GM10248 (cell line): Measurements from ENCODE around the gene USP47.

Experiments used
- CTCF ChIA-PET: fragments of 300-600 bp; sonication (Branson Sonifier 250); formaldehyde crosslinking; extraction: SDS; loops from one replicate; lab custom pipeline; 2021; ENCODE audit warnings: antibody characterized with exemption; lab: Yijun Ruan, JAX
- POLR2A ChIA-PET: fragments of 350-650 bp; sonication (Branson Sonifier 250); formaldehyde crosslinking; extraction: SDS; loops from one replicate; lab custom pipeline; 2020; ENCODE audit warnings: antibody characterized with exemption; lab: Yijun Ruan, JAX
- DNase-seq: peaks from one replicate; pipeline ENCODE4 v3.0.0; 2012; ENCODE audit errors: extremely low spot score
- TF ChIP-seq, protein P1 (sequence below): IDR thresholded peaks from 2 replicates; pipeline ENCODE4 v1.5.1; 2012; ENCODE audit warnings: mild to moderate bottlenecking, low read depth; ENCODE audit errors: extremely low read depth, missing control alignments, control extremely low read depth

Gene USP47

DNA sequence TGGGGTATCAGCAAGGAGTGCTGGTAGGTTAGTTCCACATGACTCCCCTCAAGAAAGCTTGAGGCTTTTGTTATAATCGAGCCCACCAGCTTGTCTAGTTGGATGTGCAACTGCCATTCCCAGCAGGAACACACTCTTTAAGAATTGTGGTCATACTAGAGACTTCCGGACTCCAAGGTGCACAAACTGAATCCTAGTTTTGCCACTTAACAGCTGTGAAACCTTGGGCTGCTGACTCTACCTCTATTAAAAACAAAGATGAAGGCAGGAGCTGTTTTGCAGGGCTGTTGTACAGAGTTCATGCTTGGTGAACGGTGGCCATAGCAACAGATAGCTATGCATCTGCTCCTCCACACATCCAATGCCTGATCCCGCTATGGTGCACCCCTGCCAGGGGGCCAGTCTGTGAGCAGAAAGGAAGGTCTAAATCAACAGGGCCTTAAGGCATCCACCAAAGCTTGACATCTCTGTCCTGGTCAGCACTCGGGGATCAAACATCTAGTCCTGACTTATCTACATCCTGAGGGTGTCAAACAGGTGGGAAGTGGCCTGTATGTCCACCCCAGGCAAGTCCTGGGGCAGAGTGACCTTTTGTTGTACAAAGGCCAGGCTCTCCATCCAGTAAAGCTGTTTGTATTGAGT, 130.3 kb downstream of the USP47 start:
- ChIA-PET POLR2A (no interaction called here), CTCF (interaction anchor here (1.2 to 1.7 kb wide), 2 partner anchors 8 to 32 kb away, joined by 4 read pairs; no protein-coding TSS in a partner anchor)
- no peak for DNase-seq

DNA sequence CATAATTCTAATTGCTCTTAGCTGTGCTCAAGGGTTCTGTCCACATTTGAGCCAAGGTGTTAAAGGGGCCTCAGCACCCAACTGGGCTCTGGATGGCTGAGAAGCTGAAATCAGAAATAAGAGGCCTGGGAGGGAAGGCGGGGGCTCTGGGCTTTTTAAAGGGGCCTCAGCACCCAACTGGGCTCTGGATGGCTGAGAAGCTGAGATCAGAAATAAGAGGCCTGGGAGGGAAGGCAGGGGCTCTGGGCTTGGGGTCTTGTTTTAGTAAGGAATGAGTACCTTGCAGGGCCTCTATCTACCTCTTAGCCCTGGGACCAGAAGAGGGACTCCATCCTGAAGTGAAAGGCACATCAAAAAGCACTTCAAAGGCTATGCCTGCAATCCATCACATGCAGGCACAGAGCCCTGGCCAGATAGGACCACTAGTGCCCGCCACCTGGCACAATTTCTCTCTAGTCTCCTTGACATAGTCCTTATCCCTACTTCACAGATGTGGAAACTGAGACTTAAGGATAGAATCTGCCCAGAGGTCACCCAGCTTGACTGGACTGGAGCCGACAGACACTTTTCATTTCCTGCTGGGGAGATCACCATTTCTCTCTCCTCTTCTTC, 131.1 kb downstream of the USP47 start:
- ChIA-PET CTCF (interaction anchor here (1.2 to 1.7 kb wide), 2 partner anchors 9 to 32 kb away, joined by 4 read pairs; no protein-coding TSS in a partner anchor), POLR2A (no interaction called here)
- TF ChIP-seq, protein P1, sequence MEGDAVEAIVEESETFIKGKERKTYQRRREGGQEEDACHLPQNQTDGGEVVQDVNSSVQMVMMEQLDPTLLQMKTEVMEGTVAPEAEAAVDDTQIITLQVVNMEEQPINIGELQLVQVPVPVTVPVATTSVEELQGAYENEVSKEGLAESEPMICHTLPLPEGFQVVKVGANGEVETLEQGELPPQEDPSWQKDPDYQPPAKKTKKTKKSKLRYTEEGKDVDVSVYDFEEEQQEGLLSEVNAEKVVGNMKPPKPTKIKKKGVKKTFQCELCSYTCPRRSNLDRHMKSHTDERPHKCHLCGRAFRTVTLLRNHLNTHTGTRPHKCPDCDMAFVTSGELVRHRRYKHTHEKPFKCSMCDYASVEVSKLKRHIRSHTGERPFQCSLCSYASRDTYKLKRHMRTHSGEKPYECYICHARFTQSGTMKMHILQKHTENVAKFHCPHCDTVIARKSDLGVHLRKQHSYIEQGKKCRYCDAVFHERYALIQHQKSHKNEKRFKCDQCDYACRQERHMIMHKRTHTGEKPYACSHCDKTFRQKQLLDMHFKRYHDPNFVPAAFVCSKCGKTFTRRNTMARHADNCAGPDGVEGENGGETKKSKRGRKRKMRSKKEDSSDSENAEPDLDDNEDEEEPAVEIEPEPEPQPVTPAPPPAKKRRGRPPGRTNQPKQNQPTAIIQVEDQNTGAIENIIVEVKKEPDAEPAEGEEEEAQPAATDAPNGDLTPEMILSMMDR, result no peak
- no peak for DNase-seq

More for the DNA sequence above, 130.3 kb downstream of the USP47 start:
- TF ChIP-seq, protein P1, result no peak

DNA sequence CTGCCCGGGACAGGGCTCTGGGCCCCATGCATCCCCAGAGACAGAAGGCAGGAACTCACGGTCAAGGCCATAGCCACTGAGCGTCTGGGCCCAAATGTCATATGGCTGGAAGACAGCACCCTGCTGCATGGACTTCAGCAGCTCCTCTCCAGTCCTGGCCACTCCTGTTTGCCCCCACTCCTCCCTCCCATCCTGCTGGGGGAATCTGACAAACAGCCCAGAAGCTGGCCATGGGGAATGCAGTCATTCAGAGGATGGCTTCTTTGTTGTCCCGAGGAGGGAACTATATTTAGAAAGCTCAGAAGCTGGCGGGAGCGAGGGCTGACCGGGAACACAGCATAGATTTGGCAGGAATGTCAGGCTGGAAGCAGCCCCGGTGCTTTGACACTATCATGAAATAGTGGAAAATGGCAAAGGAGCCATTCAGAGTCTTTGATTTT, 131.6 kb downstream of the USP47 start:
- ChIA-PET CTCF (interaction anchor here (1.2 to 1.7 kb wide), 2 partner anchors 9 to 31 kb away, joined by 4 read pairs; no protein-coding TSS in a partner anchor), POLR2A (no interaction called here)
- no peak for DNase-seq
- TF ChIP-seq, protein P1, result no peak

DNA sequence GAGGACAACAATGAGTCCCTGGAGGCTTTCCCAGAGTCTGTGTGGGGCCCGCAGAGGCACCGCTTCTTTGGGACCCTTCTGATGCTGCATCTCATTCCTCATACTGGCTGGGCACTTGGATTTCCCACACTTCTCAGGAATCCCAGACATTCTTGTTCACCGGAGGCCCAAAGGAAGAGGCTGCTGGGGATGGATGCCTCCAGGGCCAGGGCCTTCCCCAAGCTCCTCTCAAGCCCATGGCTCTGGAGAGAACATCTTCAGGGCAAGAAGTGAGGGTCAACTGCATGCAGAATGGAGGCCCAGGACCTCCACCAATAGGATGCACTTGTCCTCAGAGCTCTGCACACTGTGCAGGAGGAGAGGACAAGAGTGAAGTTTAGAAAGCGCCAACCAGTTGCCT, 132.1 kb downstream of the USP47 start:
- POLR2A ChIA-PET, result no interaction called here
- DNase-seq, result no peak
- TF ChIP-seq, protein P1, result no peak
- CTCF ChIA-PET, result no interaction called here

DNA sequence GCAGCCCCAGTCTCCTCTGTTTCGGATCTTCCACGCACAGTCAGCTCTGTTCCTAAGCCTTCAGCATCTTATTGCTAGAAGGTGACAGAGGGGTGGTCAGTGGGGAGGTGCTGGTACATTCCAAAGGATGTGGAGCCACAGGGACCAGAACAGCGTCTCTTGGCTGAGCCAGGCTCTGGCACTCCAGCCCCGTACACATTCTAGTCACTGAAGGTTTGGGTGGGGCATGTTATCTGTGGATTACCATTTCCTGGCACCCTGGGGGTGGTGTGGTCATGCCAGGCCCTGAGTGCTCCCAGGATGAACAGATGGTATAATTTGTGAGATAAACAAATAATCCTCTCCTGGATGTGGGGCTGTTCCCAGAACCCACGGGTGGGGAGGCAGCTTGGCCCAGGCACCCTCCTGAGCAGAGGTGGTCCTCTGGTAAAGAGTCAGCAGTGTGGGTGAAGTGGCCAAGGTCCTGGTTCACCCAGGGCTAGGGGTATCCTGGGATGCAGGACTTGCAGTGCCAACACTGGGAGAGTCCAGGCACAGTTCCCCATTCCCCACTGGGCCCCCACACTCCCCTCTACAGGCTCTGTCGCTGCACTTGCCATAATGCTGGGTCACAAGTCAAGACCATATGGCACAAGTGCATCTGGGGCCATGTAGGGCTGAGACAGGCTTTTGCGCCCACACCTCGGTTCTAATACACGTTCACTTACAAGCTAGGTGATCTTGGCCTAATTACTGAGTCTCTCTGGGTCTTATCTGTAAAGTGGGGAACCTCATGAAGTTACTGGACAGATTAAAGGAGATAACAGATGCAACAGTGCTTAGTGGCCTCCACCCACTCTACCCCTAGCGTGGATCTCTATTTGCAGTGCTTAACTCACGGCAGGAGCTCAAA, 133.7 kb downstream of the USP47 start:
- CTCF ChIA-PET, result interaction anchor here (1.0 to 3.1 kb wide), 4 partner anchors 9 to 69 kb away, joined by 3 to 20 read pairs (median 3); no protein-coding TSS in a partner anchor
- POLR2A ChIA-PET, result no interaction called here
- DNase-seq, result no peak
- TF ChIP-seq, protein P1, result no peak
